Testis (tissue), 3 donors: ENCODE data around the gene CCDC92B. TPM values are rescaled to one million over a fixed set of nuclear protein-coding genes. Genes with fewer than 3 reads are reported as not detected.

Experiments used
- DNase-seq: peaks from one replicate; pipeline ENCODE4 v3.0.0-alpha.2; 2019
- H3K27ac ChIP-seq, 2 donors: fragments of 200-600 bp; sonication (generic); one replicate each; pipeline ENCODE4 v1.5.1; 2019
- H3K27me3 ChIP-seq: fragments of 200-600 bp; sonication (generic); one replicate; pipeline ENCODE4 v1.5.1; 2019
- H3K36me3 ChIP-seq: fragments of 200-600 bp; sonication (generic); one replicate; pipeline ENCODE4 v1.5.1; 2017; ENCODE audit warnings: low read depth; ENCODE audit errors: missing control alignments
- H3K4me1 ChIP-seq: fragments of 200-600 bp; sonication (generic); one replicate; pipeline ENCODE4 v1.5.1; 2019
- H3K4me3 ChIP-seq, 2 donors: fragments of 200-600 bp; sonication (generic); one replicate each; pipeline ENCODE4 v1.5.1; 2017 to 2019
- H3K9me3 ChIP-seq: fragments of 200-600 bp; sonication (generic); one replicate; pipeline ENCODE4 v1.5.1; 2017
- POLR2A ChIP-seq: fragments of 450-650 bp; IDR thresholded peaks from one replicate; pipeline ENCODE4 v1.6.1; 2017; ENCODE audit warnings: antibody characterized with exemption, mild to moderate bottlenecking, moderate library complexity
- WGBS, 2 donors: methylation state at CpG; one replicate each; pipeline ENCODE4 v1.1.5; 2018; 5-methylcytosine and 5-hydroxymethylcytosine counted together
- intact Hi-C: fragments of 100-400 bp; cut with DNase I; formaldehyde crosslinking; loops from one replicate; pipeline ENCODE4 v1.15.1; 2023; ENCODE audit warnings: low total_unique reads
- polyA plus RNA-seq: library from polyadenylated mRNA; stranded (reverse); fragments of 350-450 nt; fragmentation: Illumina TruSeq; extraction: RNeasy Lipid Tissue Mini Kit (QIAGEN cat#74804); gene quantifications from one replicate; pipeline ENCODE4 v1.2.3, GENCODE V29; 2014; ENCODE audit warnings: low read depth, low replicate concordance; ENCODE audit not compliant: insufficient read depth
- total RNA-seq, 2 donors: library from RNA; depleted of rRNA; stranded (reverse); fragments of >200 nt; gene quantifications; one replicate each; pipeline ENCODE4 v1.2.3, GENCODE V29; 2016
- TF ChIP-seq, protein P1 (sequence below), 3 experiments: fragments of 450-650 bp in 2 of 3; fragments of 200-600 bp in 1 of 3; sonication (generic) in 1 of 3; IDR thresholded peaks; one replicate each; pipeline ENCODE4 v1.5.1; 2016 to 2019; ENCODE audit warnings: antibody characterized with exemption in 3 of 3, mild to moderate bottlenecking in 2 of 3, moderate library complexity in 1 of 3

CCDC92B gene
- total and polyA plus RNA-seq, 3 donors from 2014 or later, result 2.2 to 4.0 (median 3.9) TPM

DNA sequence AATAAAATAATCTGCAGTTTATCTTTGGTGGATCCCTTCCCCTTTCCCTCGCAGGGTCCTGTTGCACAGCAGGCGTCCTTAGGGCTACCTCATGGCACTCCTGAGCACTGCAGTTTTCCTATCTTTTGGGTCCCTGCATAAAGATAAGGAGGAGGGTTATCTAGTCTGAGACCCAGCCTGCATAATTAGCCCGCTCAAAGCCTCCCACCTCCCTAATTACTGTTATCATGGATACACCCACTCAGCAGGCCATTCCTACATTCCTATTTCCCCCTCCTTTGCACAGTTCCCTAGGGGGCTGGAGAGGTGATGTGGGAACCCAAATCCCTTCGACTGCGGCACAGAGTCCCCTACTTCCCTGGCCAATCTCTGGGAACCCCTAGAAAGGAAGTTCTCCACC lies 32.8 kb downstream of the CCDC92B start:
- DNase-seq, result no peak
- H3K9me3 ChIP-seq, result no peaks in the 10 kb centered on the region
- H3K4me3 ChIP-seq, result no peak overlapping the region
- peaks cover 7% of the 10 kb centered on the region for H3K4me1 ChIP-seq
- TF ChIP-seq, protein P1, sequence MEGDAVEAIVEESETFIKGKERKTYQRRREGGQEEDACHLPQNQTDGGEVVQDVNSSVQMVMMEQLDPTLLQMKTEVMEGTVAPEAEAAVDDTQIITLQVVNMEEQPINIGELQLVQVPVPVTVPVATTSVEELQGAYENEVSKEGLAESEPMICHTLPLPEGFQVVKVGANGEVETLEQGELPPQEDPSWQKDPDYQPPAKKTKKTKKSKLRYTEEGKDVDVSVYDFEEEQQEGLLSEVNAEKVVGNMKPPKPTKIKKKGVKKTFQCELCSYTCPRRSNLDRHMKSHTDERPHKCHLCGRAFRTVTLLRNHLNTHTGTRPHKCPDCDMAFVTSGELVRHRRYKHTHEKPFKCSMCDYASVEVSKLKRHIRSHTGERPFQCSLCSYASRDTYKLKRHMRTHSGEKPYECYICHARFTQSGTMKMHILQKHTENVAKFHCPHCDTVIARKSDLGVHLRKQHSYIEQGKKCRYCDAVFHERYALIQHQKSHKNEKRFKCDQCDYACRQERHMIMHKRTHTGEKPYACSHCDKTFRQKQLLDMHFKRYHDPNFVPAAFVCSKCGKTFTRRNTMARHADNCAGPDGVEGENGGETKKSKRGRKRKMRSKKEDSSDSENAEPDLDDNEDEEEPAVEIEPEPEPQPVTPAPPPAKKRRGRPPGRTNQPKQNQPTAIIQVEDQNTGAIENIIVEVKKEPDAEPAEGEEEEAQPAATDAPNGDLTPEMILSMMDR (IDR thresholded peaks at IDR 0.05), result no peak
- no peak for TF ChIP-seq POLR2A
- H3K27me3 ChIP-seq, result no peaks in the 10 kb centered on the region
- intact Hi-C loops, result no loop called here
- no peak overlapping the region for H3K27ac ChIP-seq
- no peaks in the 10 kb centered on the region for H3K36me3 ChIP-seq
- 65 to 82% methylated on average over 5 of the region's 5 CpGs for WGBS, 2 donors

DNA sequence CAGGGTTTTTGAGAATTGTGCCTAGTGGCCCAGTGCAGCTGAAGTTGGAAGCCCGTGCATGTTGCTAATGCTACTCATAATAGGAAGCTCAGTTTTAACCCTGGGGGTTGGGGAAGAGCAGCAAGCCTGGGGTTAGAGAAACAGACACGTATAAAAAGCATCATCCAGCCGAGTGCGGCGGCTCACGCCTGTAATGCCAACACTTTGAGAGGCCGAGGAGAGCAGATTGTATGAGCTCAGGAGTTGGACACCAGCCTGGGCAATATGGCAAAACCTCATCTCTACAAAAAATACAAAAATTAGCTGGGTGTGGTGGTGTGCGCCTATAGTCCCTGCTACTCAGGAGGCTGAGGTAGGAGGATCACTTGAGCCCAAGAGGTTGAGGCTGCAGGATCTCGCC lies 35.6 kb downstream of the CCDC92B start:
- TF ChIP-seq POLR2A, result no peak
- DNase-seq, result no peak
- Histone ChIP-seq H3K27ac (no peak overlapping the region), H3K9me3 (no peaks in the 10 kb centered on the region), H3K36me3 (no peaks in the 10 kb centered on the region), H3K4me1 (peaks cover 26% of the 10 kb centered on the region), H3K27me3 (no peaks in the 10 kb centered on the region), H3K4me3 (no peak overlapping the region)
- intact Hi-C loops, result no loop called here
- 87 to 92% methylated on average over 9 of the region's 9 CpGs for WGBS, 2 donors

DNA sequence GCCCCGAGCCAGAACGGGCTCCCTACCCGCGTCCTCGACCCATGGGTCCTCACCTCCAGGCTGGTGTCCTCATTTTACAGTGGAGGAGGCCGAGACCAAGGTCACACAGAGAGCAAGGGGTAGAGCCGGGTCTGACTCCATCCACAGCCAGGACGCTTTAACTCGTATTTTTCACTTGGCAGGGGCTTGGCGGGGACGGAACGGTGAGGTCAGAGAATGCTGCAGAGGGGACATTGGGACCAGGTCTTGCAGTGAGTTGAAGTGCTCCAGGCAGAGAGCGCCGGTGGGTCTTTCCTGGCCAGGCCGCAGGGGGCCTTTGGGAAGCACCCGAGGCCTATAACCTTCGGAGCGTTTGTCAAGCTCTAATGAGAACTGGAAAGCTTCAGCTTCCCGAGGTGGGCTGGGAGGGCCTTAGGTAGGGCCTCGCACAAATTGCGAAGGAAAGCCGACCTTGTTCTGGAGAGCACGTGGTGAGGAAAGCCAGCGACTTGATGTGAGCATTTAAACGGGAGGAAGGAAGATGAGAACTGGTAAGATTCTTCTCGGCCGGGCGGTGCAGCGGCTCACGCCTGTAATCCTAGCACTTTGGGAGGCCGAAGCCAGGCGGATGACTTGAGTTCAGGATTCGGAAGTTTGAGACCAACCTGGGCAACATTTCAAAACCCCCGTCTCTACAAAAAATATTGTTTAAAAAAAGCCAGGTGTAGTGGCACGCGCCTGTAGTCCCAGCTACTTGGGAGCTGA lies 37.0 kb downstream of the CCDC92B start:
- DNase-seq, result no peak
- peak overlapping the region; percentile 29 to 74 for H3K27ac ChIP-seq
- WGBS, 2 donors, result 30 to 35% methylated on average over 24 to 36 of the region's 36 CpGs
- peaks cover 38% of the 10 kb centered on the region for H3K4me1 ChIP-seq
- no peaks in the 10 kb centered on the region for H3K27me3 ChIP-seq
- TF ChIP-seq, protein P1 (IDR thresholded peaks at IDR 0.05), result no peak
- no peak for TF ChIP-seq POLR2A
- intact Hi-C loops, result no loop called here
- H3K4me3 ChIP-seq, result peak overlapping the region; percentile 85 to 88
- H3K9me3 ChIP-seq, result no peaks in the 10 kb centered on the region
- H3K36me3 ChIP-seq, result no peaks in the 10 kb centered on the region

DNA sequence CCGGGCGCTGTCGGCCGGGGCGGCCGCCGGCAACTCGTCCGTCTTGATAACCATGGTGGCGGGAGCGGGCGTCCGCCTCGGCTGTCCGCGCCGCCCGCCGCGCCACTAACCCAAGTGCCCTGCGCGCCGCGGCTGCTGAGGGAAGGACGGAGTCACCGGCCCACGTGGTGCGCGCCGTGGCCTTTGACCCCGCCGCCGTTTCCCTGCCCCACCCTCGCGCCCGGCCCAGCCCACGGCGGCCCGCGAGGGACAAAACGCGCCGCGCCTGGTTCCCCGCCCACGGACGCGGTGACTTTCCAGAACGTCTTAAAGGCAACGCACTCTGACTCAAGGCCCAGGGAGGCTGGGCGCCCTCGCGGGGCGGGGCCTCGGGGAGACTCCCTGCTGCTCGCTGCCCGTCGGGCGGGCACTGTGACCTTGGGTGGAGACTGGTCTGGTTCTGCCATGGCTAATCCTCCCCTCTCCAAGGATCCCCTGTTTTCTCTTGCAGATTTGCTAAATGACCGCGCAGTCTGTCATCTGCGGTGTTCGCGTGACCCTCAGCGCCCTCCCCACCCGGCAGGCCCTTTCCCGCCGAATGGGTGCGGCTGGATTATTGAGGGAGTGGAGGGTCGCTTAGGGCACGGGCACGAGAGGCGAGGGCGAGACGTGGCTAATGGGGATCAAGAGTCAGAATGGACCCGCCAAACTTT lies 37.7 kb downstream of the CCDC92B start, which contains the start of gene CLUH:
CLUH (minus strand) TSS at position 157 of the 692 bp plus-strand sequence; CDS start at position 54, 103 bp downstream.
- TF ChIP-seq POLR2A, result no peak
- TF ChIP-seq, protein P1 (IDR thresholded peaks at IDR 0.05), result peak in 1 of 3 experiments; percentile 28
- WGBS, 2 donors, result 0% methylated on average over 26 to 58 of the region's 76 CpGs
- Histone ChIP-seq H3K4me1 (peaks cover 45% of the 10 kb centered on the region), H3K36me3 (no peaks in the 10 kb centered on the region), H3K27ac (peak within 1 kb of the TSS; percentile 29 to 74), H3K4me3 (peak within 1 kb of the TSS; percentile 85 to 88), H3K27me3 (no peaks in the 10 kb centered on the region), H3K9me3 (no peaks in the 10 kb centered on the region)
- peak; percentile 97 for DNase-seq
- intact Hi-C loops, result no loop called here

DNA sequence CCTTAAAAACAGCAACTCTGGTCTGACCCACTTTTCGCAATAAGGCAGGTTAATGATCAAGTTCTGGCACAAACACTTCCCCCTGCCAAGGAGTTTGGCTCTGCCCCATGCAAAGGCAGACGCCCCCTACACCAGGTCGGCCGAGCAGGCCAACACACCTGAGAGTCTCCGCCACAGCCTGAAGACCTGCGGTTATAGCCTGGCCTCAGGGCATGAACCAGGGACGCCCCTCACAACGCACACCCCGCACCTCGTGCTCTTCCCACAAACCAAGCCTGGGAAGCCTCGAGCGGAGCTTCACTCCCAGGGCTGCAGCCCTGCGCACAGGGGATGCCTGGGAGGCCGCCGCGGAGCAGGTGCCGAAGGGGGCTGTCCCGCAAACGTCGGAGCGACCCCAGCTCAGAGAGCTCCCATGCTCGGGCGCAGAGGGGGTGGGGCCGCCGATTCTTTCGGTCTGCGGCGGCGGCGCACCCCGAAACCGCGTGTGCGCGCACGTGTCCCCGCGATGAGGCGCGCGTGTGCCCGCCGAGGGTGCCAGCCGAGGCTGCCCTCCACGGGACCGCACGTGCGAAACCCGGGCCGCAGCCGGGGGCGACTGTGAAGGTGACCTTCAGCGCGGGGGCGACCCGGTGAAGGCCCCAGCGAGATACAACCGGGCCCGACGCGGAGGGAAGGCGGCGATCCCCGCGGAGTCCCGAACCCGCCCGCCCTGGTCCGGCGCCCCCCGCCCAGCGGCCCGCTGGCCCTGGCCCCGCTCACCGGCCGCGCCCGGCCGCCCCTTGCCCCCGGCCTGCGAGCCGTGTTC lies 38.4 kb downstream of the CCDC92B start:
- no peak for TF ChIP-seq POLR2A
- TF ChIP-seq, protein P1 (IDR thresholded peaks at IDR 0.05), result no peak
- WGBS, 2 donors, result 0 to 1% methylated on average over 19 to 32 of the region's 82 CpGs
- intact Hi-C loops, result no loop called here
- H3K27me3 ChIP-seq, result no peaks in the 10 kb centered on the region
- DNase-seq, result no peak
- no peaks in the 10 kb centered on the region for H3K9me3 ChIP-seq
- H3K27ac ChIP-seq, result peak overlapping the region; percentile 29 to 58
- peaks cover 45% of the 10 kb centered on the region for H3K4me1 ChIP-seq
- H3K4me3 ChIP-seq, result peak overlapping the region; percentile 85 to 88
- no peaks in the 10 kb centered on the region for H3K36me3 ChIP-seq
